SJCRH30 (cell line): ENCODE data around the gene HOXA1. TPM values are rescaled to one million over a fixed set of nuclear protein-coding genes. Genes with fewer than 3 reads are reported as not detected.
"Not testable (repeated sequence)": the region's sequence is repeated elsewhere in the genome, so short reads cannot be mapped to it uniquely, and the experiment has no call there.

ENCODE experiments used
- DNase-seq, 2 experiments: peaks; one replicate each; pipeline ENCODE4 v3.0.0-alpha.2; 2015 to 2020
- H3K27ac ChIP-seq: fragments of 250-450 bp; sonication (Bioruptor Pico); 2 replicates; pipeline ENCODE4 v1.5.1; 2020; ENCODE audit warnings: mild to moderate bottlenecking, moderate library complexity
- H3K27me3 ChIP-seq: fragments of 250-450 bp; sonication (Bioruptor Pico); 2 replicates; pipeline ENCODE4 v1.5.1; 2020; ENCODE audit warnings: mild to moderate bottlenecking, moderate library complexity
- H3K36me3 ChIP-seq: fragments of 250-450 bp; sonication (Bioruptor Pico); 2 replicates; pipeline ENCODE4 v1.5.1; 2020; ENCODE audit warnings: mild to moderate bottlenecking, moderate library complexity
- H3K4me1 ChIP-seq: fragments of 250-450 bp; sonication (Bioruptor Pico); 2 replicates; pipeline ENCODE4 v1.5.1; 2020; ENCODE audit warnings: mild to moderate bottlenecking, moderate library complexity
- H3K4me3 ChIP-seq: fragments of 250-450 bp; sonication (Bioruptor Pico); 2 replicates; pipeline ENCODE4 v1.5.1; 2020; ENCODE audit warnings: mild to moderate bottlenecking, moderate library complexity
- H3K9me3 ChIP-seq: fragments of 250-450 bp; sonication (Bioruptor Pico); replicated peaks from 2 replicates; pipeline ENCODE4 v1.5.1; 2020; ENCODE audit warnings: mild to moderate bottlenecking, moderate library complexity
- total RNA-seq: library from RNA; depleted of rRNA; stranded (reverse); fragments of >200 nt; shearing (Covaris generic); gene quantifications from 2 replicates; pipeline ENCODE4 v1.2.3, GENCODE V29; 2014; rRNA removed

Gene HOXA1
- total RNA-seq, 1 experiment from 2014 or later = 7.3 TPM

DNA sequence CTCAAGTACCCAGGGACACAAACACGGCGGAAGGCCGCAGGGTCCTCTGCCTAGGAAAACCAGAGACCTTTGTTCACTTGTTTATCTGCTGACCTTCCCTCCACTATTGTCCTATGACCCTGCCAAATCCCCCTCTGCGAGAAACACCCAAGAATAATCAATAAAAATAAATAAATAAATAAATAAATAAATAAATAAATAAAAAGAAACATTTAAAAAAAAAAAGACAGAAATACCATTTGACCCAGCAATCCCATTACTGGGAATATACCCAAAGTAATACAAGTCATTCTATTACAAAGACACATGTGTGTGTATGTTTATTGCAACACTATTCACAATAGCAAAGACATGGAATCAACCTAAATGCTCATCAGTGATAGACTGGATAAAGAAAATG lies 49.8 kb downstream of the HOXA1 start:
- DNase-seq, H3K9me3 ChIP-seq, H3K4me3 ChIP-seq, H3K4me1 ChIP-seq, H3K36me3 ChIP-seq, H3K27me3 ChIP-seq, H3K27ac ChIP-seq: not testable (repeated sequence)

DNA sequence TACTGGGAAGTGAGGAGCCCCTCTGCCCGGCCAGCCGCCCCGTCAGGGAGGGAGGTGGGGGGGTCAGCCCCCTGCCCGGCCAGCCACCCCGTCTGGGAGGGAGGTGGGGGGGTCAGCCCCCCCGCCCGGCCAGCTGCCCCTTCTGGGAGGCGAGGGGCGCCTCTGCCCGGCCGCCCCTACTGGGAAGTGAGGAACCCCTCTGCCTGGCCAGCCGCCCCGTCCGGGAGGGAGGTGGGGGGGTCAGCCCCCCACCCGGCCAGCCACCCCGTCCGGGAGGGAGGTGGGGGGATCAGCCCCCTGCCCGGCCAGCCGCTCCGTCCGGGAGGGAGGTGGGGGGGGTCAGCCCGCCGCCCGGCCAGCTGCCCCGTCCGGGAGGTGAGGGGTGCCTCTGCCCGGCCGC lies 50.7 kb downstream of the HOXA1 start:
- not testable (repeated sequence) for H3K4me3 ChIP-seq, H3K27ac ChIP-seq, H3K36me3 ChIP-seq, H3K9me3 ChIP-seq, DNase-seq, H3K4me1 ChIP-seq, H3K27me3 ChIP-seq

Other genes with a start within 250 kb of the HOXA1 start
- 16.9 and 18.4 TPM in 2 replicates for gene SKAP2, start 231.4 kb downstream of the HOXA1 start, total RNA-seq
- 2.8 and 4.2 TPM in 2 replicates for gene HOXA2, start 6.7 kb upstream of the HOXA1 start, total RNA-seq
- gene HOXA4, start 34.8 kb upstream of the HOXA1 start, total RNA-seq = 5.3 and 5.6 TPM in 2 replicates
- 10.4 and 11.9 TPM in 2 replicates for gene HOXA5, start 47.7 kb upstream of the HOXA1 start, total RNA-seq
- gene HOXA6, start 51.8 kb upstream of the HOXA1 start, total RNA-seq = 3.8 and 4.6 TPM in 2 replicates
- gene HOXA3, start 56.6 kb upstream of the HOXA1 start, total RNA-seq = 12.0 and 12.2 TPM in 2 replicates
- gene HOXA7, start 60.7 kb upstream of the HOXA1 start, total RNA-seq = 38.6 and 40.4 TPM in 2 replicates
- 0.10 and 0.30 TPM in 2 replicates for gene HOXA9, start 69.5 kb upstream of the HOXA1 start, total RNA-seq
- 16.2 and 17.2 TPM in 2 replicates for gene HOXA10, start 78.3 kb upstream of the HOXA1 start, total RNA-seq
- gene HOXA11, start 89.2 kb upstream of the HOXA1 start, total RNA-seq = 5.0 and 5.8 TPM in 2 replicates
- 1.6 and 1.7 TPM in 2 replicates for gene HOXA13, start 104.1 kb upstream of the HOXA1 start, total RNA-seq
- not detected in 2 replicates for gene EVX1, start 146.8 kb upstream of the HOXA1 start, total RNA-seq